BJ (cell line): ENCODE results near the gene PRSS8. TPM values are rescaled to one million over a fixed set of nuclear protein-coding genes. Genes with fewer than 3 reads are reported as not detected.

Experiments used
- CTCF ChIA-PET: fragments of 350-600 bp; formaldehyde crosslinking; extraction: SDS; loops from one replicate; lab custom pipeline; 2021; ENCODE audit warnings: antibody characterized with exemption, inconsistent platforms; lab: Yijun Ruan, JAX
- POLR2A ChIA-PET: fragments of 300-600 bp; sonication (Branson Sonifier 250); formaldehyde crosslinking; extraction: SDS; loops from one replicate; lab custom pipeline; 2021; ENCODE audit warnings: antibody characterized with exemption; lab: Charles Lee
- DNase-seq: peaks from one replicate; pipeline ENCODE4 v3.0.0-alpha.2; 2011; ENCODE audit warnings: low read depth
- H3K27me3 ChIP-seq: 2 replicates; pipeline ENCODE4 v1.6.0; 2011; ENCODE audit warnings: low read length; ENCODE audit not compliant: control insufficient read depth, insufficient read depth
- H3K36me3 ChIP-seq: 2 replicates; pipeline ENCODE4 v1.5.1; 2011; ENCODE audit warnings: low read length; ENCODE audit not compliant: control insufficient read depth, insufficient read depth
- H3K4me3 ChIP-seq: 2 replicates; pipeline ENCODE4 v1.5.1; 2011; ENCODE audit warnings: low read depth, mild to moderate bottlenecking, control low read depth, low read length
- CTCF ChIP-seq: IDR thresholded peaks from 2 replicates; pipeline ENCODE4 v1.5.1; 2011; ENCODE audit warnings: low read depth, mild to moderate bottlenecking, control low read depth, inconsistent platforms, low read length, moderate library complexity; ENCODE audit not compliant: insufficient read depth
- polyA plus RNA-seq: library from polyadenylated mRNA; depleted of rRNA; stranded (reverse); fragments of >200 nt; gene quantifications from 2 replicates; pipeline ENCODE4 v1.2.3, GENCODE V29; 2011

PRSS8 gene
- polyA plus RNA-seq, 1 experiment = not detected

- Histone ChIP-seq H3K27me3 (no peaks in the 10 kb centered on the region), H3K4me3 (no peak overlapping the region), H3K36me3 (peaks cover 11% of the 10 kb centered on the region)
- no peak for TF ChIP-seq CTCF
- POLR2A ChIA-PET = no interaction called here
- CTCF ChIA-PET = interaction anchor here (6.4 kb wide), 1 partner anchor 106 kb away, joined by 54 read pairs; the partner anchor contains the start of gene HSD3B7
- no peak for DNase-seq
Measured at GRCh38 chr16:31090540-31090939, 45.0 kb downstream of the PRSS8 start.

- no peak for TF ChIP-seq CTCF
- ChIA-PET CTCF (no interaction called here), POLR2A (no interaction called here)
- Histone ChIP-seq H3K36me3 (peaks cover 17% of the 10 kb centered on the region), H3K4me3 (no peak overlapping the region), H3K27me3 (no peaks in the 10 kb centered on the region)
- no peak for DNase-seq
Measured at GRCh38 chr16:31089199-31089598, 46.3 kb downstream of the PRSS8 start.

GRCh38 chr16:31088459-31089183, 46.9 kb downstream of the PRSS8 start, which contains the start of gene PRSS53:
Gene PRSS53, minus strand, starts transcription at chr16:31088943. Its CDS starts 134 bp downstream, at chr16:31088809.
- Histone ChIP-seq H3K27me3 (no peaks in the 10 kb centered on the region), H3K4me3 (no peak within 1 kb of the TSS), H3K36me3 (peaks cover 17% of the 10 kb centered on the region)
- CTCF ChIA-PET = no interaction called here
- no peak for TF ChIP-seq CTCF
- no peak for DNase-seq
- POLR2A ChIA-PET = interaction anchor here (0.7 kb wide), 1 partner anchor 785 kb away, joined by 3 read pairs; the partner anchor contains the start of gene ZNF267

GRCh38 chr16:31087971-31088370, 47.6 kb downstream of the PRSS8 start:
- CTCF ChIA-PET = no interaction called here
- Histone ChIP-seq H3K27me3 (no peaks in the 10 kb centered on the region), H3K4me3 (no peak overlapping the region), H3K36me3 (peaks cover 19% of the 10 kb centered on the region)
- no peak for DNase-seq
- POLR2A ChIA-PET = interaction anchor here (0.7 kb wide), 1 partner anchor 786 kb away, joined by 3 read pairs; the partner anchor contains the start of gene ZNF267
- no peak for TF ChIP-seq CTCF

GRCh38 chr16:31087481-31087880, 48.0 kb downstream of the PRSS8 start:
- no peak for TF ChIP-seq CTCF
- ChIA-PET CTCF (no interaction called here), POLR2A (no interaction called here)
- Histone ChIP-seq H3K4me3 (no peak overlapping the region), H3K36me3 (peaks cover 20% of the 10 kb centered on the region), H3K27me3 (no peaks in the 10 kb centered on the region)
- DNase-seq = no peak
